IPS-NIHi7 (cell line): Measurements from ENCODE around the gene PON2.
A peak's percentile ranks its signal among the peaks of the same experiment; 100 is the strongest.
"Not testable (repeated sequence)": the region's sequence is repeated elsewhere in the genome, so short reads cannot be mapped to it uniquely, and the experiment has no call there.

Experiments
- DNase-seq: peaks from one replicate; pipeline ENCODE4 v3.0.0; 2012; ENCODE audit warnings: mixed read lengths; ENCODE audit errors: extremely low spot score

PON2 gene

DNA sequence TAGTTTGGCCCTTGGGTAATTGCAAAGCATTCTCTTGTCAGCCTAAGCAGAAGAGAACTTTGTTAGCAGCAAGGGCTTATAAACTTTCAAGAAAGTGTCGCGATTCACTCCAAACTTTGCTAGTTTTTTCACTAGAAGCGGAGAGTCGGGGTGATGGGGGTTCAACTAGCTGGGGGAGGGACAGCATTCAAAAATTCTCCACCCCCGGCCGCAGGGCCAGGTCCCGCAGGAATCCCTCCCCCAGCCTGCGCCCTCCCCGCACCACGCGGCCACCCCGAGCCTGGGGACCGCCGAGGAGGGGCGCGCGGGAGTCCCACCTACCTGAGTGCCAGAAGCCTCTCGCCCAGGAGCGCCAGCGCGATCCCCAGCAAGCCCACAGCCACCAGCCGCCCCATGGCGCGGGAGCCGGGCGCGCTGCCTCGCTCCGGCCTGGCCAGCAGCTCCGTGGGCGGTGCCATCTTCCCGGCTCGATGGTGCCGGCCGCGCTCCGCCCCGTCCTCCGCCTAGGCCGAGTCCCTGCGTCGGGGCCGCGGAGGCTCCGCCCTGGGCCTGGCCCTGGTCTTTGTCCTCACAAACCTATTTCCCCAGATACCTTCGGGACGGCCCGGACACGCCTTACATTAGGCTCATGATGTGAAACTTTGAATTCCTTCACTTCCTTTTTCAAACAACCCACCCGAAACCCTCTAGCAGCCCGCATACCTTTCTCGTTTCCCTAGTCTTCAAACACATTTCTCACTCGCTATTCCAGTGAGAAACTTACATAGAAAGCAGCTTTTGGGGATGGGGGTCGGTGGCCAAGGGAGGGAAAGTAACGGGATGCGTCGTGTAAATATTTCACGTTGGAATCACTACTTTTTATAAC lies at the start of gene PON2:
Gene PON2, minus strand, starts transcription at position 472 of the 865 bp plus-strand sequence. Its CDS starts 77 bp downstream, at position 395.
- DNase-seq, result peak; percentile 93

DNA sequence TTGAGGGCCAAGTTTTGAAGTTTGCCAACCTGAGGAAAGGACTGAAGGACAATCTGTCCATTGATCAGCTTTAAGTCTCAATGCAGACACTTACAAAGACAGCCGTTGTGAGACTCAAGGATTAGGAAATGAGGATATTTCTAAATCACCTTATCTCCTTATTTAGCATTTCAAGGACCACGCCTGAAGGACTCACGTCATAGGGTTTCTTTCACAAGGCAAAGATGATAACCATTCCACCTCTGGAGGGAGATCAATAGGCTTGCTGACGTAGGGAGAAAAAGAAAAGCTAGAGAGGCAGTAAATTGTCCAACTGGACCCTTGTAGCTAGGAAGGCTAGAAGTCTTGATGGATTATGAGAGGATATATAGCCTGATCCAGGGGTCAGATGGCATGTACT lies 47.6 kb upstream of the PON2 start:
- DNase-seq, result no peak

- no peak for DNase-seq
These were observed 46.7 kb upstream of the PON2 start for GRCh38 chr7:95481271-95482165.

DNA sequence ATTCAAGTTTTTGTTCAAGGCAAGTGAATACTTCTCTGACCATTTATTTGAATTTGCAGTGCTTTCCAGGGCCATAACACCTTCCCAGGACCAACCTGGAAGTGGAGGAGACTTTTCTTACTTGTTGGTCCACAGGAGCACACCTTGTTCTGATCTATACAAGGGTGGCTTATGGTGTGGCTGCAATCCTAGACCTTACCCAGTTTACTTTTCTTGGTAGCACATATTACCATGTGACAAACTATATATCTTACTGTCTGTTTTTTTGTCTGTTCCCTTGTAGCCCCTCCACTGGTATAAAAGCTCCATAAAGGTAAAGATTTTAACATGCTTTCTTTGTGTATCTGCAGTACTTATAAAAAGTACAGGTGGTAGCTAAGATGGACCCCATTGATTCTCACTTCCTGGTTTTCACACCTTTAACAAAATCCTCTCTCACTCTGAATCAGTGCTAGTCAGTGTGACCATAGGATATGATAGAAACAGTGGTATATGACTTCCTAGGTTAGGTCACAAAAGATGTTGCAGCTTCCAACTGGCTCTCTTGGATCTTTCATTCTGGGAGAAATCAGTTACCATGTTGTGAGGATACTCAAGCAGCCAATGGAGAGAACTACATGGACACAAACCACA lies 45.3 kb upstream of the PON2 start:
- DNase-seq, result no peak

DNA sequence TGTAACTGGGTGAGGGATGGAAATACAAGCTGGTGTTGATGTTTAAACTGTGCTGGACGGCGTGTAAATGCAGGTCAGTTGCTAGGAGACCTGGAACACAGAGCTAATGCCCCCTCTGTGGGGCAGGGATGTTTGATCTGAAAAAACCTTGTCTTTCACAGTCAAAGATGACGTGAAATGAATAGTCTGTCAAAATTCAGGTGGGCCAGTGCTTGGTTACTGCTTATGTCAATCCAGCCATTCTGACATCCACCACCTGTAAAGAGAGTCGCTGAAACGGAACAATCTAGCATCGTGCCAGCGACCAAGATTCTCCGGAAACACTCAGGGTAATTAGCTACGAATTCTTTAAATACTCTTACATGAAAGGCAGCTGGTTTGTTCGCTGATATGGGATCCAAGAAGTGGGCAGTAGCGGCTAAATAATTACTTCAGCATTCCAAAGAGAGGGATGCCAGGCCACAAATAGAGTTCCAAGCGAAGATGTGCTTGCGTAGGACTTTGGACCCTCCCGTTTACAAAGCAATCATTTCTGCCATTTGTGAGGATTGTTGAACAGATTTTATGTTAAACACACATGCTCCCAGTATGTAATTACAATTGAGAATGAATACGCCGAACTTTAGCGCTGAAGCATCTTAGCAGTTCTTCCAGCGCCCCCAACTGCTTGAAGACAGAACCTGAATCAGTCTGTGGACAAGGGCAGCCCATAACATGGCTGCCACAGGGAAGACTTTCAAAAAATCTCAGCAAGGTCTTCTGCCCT lies 43.6 kb upstream of the PON2 start:
- DNase-seq, result peak; percentile 43

DNA sequence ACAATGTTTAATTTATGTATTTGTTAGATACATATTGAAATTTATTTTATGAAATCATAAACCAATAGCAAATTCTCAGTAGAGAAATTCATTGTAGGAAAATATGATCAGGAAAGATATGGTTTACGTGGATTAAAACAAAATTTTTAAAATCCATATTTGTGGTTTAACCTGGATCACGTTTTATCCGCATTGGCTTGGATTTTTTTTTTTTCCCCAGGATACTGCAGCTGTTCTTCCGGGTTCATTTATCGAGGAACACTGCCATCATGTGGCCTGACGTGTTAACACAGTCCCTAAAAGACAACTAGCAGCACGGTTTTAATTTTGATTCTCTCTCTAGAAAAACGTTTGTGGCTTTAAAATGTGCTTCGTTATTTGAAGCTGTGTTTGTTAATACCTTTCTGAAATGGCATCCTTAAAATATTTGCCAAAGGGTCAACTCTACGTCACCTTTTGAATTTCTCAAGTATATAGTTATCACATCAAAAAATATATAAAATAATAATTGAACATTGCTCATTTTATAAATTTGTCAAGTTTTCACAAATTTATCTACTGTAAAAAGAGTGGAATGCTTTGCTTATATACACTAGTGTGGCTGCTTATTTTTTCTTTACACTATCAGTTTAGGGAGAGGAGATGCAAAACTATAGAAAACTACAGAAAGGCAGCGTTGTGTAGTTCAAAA lies 42.2 kb upstream of the PON2 start:
- peak; percentile 67 for DNase-seq

DNA sequence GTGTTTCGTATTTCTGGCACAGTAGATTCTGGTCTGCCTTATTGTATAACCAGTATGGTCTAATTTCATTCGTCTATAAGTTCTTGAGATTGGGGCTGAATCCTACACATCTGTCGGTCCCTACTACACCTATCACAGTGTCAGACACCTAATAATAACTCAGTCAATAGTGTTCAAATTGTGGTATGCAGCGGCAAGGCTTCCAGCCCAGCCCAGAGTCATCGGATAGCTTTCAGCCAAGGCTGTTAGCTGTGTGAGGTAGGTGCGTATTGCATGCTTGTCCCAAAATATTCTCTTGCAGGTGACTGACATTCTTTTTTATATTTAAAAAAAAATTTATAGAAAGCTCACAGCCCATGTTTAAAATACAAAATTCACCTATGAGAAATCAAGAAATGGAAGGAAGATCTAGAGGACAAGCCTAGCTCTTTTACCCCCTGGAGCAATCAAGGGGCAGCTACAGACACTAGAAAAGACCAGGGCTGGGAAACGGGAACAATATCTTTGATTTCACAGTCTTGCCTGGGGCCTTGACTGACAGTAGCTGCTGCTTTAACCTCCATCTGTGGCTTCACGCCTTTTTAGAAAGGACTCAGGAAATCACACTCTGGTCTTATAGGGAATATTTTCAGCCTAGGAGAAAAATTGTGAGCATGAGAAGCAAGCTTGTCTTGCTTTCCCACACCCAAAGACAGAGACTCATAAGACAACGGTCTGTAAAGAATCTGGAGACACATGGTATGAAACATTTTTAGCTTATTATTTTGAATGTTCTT lies 41.4 kb upstream of the PON2 start:
- DNase-seq, result no peak

DNA sequence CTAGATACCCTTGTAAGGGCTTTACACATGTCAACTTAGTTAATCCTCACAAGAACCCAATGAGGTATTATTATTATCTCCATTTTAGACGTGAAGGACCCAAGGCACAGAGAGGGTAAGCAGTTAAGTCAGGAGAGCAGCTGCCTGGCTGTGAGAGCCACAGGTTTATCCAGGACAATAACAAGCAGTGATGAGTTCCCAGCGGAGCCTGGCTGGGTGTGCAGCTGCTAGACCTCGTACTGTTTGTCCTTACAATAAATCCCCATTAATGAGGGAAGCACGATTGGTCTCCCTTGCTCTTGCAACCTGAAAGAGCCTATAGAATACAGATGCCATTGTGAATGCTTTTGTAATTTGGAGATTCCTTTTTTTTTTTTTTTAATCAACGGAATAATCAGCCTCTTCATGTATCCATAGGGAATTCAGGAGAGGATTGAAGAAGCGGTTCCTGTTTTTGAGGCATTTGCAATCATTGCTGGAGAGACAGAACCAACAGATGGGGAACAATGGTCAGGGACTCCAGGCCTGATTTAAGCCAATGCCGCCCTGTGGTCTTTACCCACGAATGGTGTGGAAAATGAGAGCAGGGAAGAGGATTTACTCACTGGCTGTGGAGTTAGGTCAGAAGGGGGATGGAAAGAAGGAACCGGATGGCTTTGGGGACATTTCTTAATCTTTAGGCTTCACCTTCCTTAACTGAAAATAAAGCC lies 38.6 kb upstream of the PON2 start:
- no peak for DNase-seq

DNA sequence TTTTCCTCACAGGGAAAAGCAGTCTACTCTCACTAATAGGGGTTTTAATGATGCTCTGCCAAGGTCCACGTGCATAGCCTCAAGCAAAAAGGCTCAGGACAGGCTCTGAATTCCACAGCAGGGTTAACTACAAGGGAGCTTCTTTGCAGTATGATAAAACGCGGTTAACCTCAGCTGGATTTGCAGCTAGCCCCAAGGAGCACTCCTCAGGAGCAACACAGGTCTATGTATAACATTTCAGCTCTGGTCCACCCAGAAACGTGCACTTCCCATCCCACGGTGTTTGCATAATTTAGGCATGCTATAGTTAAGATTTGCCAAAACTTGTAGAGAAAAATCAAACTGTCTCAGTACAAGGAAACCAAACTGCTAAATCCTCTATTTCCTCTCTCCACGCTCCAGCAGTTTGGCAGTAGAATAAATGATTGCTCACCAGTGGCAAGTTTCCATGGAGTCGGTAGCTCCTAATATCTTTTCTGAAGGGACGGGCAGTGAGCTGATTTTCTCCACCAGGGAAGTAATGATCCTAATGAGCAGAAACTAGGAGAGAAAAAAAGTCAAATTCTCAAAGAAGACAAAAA lies 37.8 kb upstream of the PON2 start:
- no peak for DNase-seq

- DNase-seq, result peak; percentile 20
These were observed 36.2 kb upstream of the PON2 start for GRCh38 chr7:95471071-95471470.

DNA sequence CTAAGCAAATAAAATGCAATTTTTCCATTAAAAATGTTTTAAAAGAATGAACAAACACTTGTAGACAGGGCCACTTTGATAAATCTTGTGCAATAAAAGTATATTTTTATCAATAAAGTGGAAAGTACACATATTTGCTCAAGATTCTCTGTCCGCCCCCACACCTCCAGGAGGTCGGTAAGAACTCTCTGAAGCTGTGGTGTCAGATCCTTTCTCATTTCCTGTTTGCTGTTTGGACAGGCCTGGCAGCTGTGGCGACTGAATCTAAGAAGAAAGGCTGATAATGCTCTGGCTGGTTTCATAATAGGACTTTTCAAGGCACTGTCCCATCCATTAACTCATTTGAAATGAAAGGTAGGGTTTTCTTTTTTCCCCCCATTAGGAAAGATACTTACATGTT lies 35.6 kb upstream of the PON2 start:
- DNase-seq, result peak; percentile 24

DNA sequence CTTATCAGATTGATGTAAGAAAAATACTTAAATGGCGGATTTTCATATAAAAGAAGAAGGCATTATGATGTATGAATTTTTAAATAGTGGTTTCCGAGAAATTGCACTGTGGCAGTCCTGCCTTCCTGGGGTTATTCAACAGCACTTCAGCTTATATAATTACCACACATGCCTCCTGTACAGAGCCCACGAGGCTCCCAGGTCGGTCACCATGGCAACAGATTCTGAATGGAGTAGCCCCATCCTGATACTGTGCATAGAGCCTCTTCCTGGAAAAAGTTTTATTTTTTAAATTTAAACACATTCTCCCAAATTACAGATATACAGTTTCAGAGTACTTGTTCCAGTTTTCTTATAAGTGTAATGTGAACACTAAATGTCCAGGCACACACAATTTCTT lies 35.0 kb upstream of the PON2 start:
- DNase-seq, result no peak

- DNase-seq, result no peak
These were observed 34.4 kb upstream of the PON2 start for GRCh38 chr7:95469187-95469586.

DNA sequence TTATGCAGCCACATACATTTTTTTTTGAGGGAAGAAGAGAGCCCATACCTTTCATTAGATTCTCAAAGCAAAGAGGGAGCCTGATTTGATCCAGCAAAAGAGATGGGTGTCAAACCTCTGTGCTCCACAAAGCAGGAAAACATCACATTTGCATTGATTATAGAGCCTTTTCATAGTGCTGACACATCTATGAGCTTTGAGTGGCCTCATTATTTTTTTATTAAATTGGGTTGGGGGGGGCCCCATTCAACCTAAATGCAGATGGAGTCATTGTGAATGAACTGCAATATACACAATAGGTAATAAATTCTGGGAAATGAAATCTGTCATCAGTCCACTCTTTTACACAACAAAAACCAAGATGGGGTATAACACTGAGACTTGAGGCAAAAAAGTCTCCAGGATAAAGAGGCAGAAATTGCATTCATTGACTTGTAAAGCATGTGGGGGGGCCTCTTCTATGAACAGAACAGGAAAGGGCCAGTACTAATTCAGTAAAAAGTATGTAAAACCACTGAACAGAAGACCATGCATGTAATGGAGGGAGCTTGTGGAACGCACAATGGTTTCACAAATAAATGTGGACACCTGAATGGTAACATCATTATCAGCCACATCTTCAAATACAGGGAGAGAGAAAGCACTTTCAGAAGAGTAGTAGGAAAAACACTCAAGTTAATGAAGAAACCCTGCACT lies 33.2 kb upstream of the PON2 start:
- DNase-seq, result no peak

GRCh38 chr7:95460653-95461052 lies 25.8 kb upstream of the PON2 start:
- DNase-seq, result not testable (repeated sequence)

- no peak for DNase-seq
These were observed 23.1 kb upstream of the PON2 start for GRCh38 chr7:95457947-95458346.

DNA sequence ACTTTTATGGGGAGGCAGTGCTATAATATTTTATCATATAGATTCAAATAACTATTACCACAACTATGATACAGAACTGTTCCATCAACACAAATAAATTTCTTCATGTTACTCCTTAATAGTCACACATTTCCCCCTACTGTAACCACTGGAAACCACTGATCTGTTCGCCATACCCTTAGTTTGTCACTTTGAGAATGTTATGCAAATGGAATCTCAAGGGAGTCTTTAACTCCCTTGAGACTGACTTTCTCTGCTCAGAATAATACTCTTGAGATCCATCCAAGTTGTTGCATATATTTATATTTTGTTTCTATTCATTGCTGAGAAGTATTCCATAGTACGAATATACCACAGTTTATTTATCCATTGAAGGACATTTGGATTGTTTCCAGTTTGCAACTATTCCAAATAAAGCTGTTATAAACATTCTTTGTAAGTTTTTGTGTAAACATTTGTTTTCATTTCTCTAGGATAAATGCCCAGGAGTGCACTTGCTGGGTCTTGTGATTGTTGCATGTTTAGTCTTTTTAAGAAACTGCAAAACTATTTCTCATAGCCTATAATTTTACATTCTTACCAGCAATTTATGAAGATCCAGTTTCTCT lies 19.7 kb upstream of the PON2 start:
- no peak for DNase-seq

- DNase-seq, result no peak
These were observed 11.8 kb upstream of the PON2 start for GRCh38 chr7:95446618-95447017.
